GM23338 (cell line): ENCODE measurements around the gene SLC17A1. TPM values are rescaled to one million over a fixed set of nuclear protein-coding genes. Genes with fewer than 3 reads are reported as not detected.

ENCODE experiments used
- ATAC-seq: fragments of 200-7000 bp; cut with Tn5 transposase; 3 replicates; pipeline ENCODE4 v1.9.1; 2020
- DNase-seq: peaks from one replicate; pipeline ENCODE4 v3.0.0-alpha.2; 2015; ENCODE audit warnings: low spot score
- H2AFZ ChIP-seq: fragments of 200-600 bp; sonication (generic); 2 replicates; pipeline ENCODE4 v1.8.0; 2016; ENCODE audit warnings: antibody characterized with exemption, mild to moderate bottlenecking, moderate library complexity
- H3F3A ChIP-seq: fragments of 200-600 bp; sonication (generic); replicated peaks from 2 replicates; pipeline ENCODE4 v1.8.0; 2017; ENCODE audit warnings: antibody characterized with exemption, mixed run types, low read depth
- H3K27ac ChIP-seq: fragments of 200-600 bp; sonication (generic); 2 replicates; pipeline ENCODE4 v1.6.1; 2016; ENCODE audit warnings: low read depth
- H3K27me3 ChIP-seq: fragments of 200-600 bp; sonication (generic); 2 replicates; pipeline ENCODE4 v1.8.0; 2016; ENCODE audit warnings: mild to moderate bottlenecking, mixed run types, moderate library complexity; ENCODE audit not compliant: insufficient read depth
- H3K36me3 ChIP-seq: fragments of 200-600 bp; sonication (generic); 2 replicates; pipeline ENCODE4 v1.8.0; 2016; ENCODE audit warnings: mild to moderate bottlenecking; ENCODE audit not compliant: insufficient read depth
- H3K4me1 ChIP-seq: fragments of 200-600 bp; sonication (generic); 2 replicates; pipeline ENCODE4 v1.8.0; 2016; ENCODE audit warnings: mild to moderate bottlenecking, moderate library complexity; ENCODE audit not compliant: insufficient read depth
- H3K4me2 ChIP-seq: fragments of 200-600 bp; sonication (generic); 2 replicates; pipeline ENCODE4 v1.7.1; 2017; ENCODE audit warnings: mixed run types
- H3K4me3 ChIP-seq: fragments of 200-600 bp; sonication (generic); 2 replicates; pipeline ENCODE4 v1.6.1; 2016; ENCODE audit warnings: mixed run types
- H3K79me2 ChIP-seq: fragments of 200-600 bp; sonication (generic); replicated peaks from 2 replicates; pipeline ENCODE4 v1.8.0; 2017; ENCODE audit warnings: mild to moderate bottlenecking; ENCODE audit not compliant: insufficient read depth
- H3K9me2 ChIP-seq: fragments of 200-600 bp; sonication (generic); 2 replicates; pipeline ENCODE4 v1.8.0; 2017; ENCODE audit not compliant: insufficient read depth
- H4K20me1 ChIP-seq: fragments of 200-600 bp; sonication (generic); replicated peaks from 2 replicates; pipeline ENCODE4 v1.8.0; 2017; ENCODE audit warnings: mild to moderate bottlenecking; ENCODE audit not compliant: insufficient read depth
- H3K27ac Mint-ChIP-seq: 2 replicates; pipeline ENCODE4 v1.8.0; 2020; ENCODE audit warnings: inconsistent platforms, mild to moderate bottlenecking, moderate library complexity, mixed read lengths
- H3K27me3 Mint-ChIP-seq: 3 replicates; pipeline ENCODE4 v1.8.0; 2022; ENCODE audit warnings: low read depth, mild to moderate bottlenecking, moderate library complexity, mixed read lengths, inconsistent platforms; ENCODE audit not compliant: insufficient read depth, poor library complexity
- H3K36me3 Mint-ChIP-seq: 3 replicates; pipeline ENCODE4 v1.8.0; 2021; ENCODE audit warnings: low read depth, mild to moderate bottlenecking, inconsistent platforms, moderate library complexity, mixed read lengths
- H3K4me1 Mint-ChIP-seq: 3 replicates; pipeline ENCODE4 v1.8.0; 2020; ENCODE audit warnings: mild to moderate bottlenecking, inconsistent platforms, mixed read lengths
- H3K4me3 Mint-ChIP-seq: 3 replicates; pipeline ENCODE4 v1.8.0; 2021; ENCODE audit warnings: moderate library complexity, mild to moderate bottlenecking, inconsistent platforms, mixed read lengths
- H3K9me3 Mint-ChIP-seq: 3 replicates; pipeline ENCODE4 v1.8.0; 2020; ENCODE audit warnings: moderate library complexity, mild to moderate bottlenecking, inconsistent platforms, mixed read lengths
- CREB1 ChIP-seq: fragments of 250-450 bp; sonication (Bioruptor Pico); IDR thresholded peaks from 2 replicates; pipeline ENCODE4 v1.5.0; 2020; ENCODE audit warnings: low read depth, mild to moderate bottlenecking, moderate library complexity
- EZH2phosphoT487 ChIP-seq: fragments of 200-600 bp; sonication (generic); IDR thresholded peaks from one replicate; pipeline ENCODE4 v1.8.1; 2018; ENCODE audit warnings: antibody characterized with exemption; ENCODE audit not compliant: unreplicated experiment
- JUNB ChIP-seq: IDR thresholded peaks from one replicate; pipeline ENCODE4 v1.6.1; 2016; ENCODE audit warnings: antibody characterized with exemption; ENCODE audit not compliant: unreplicated experiment
- NANOG ChIP-seq: IDR thresholded peaks from 2 replicates; pipeline ENCODE4 v1.6.1; 2016; ENCODE audit warnings: antibody characterized with exemption, borderline replicate concordance
- POLR2AphosphoS5 ChIP-seq: IDR thresholded peaks from 2 replicates; pipeline ENCODE4 v1.6.1; 2016; ENCODE audit warnings: antibody characterized with exemption, low read depth
- ZNF114 ChIP-seq: fragments of 250-450 bp; sonication (Bioruptor Pico); IDR thresholded peaks from 2 replicates; pipeline ENCODE4 v1.5.0; 2020; ENCODE audit warnings: mild to moderate bottlenecking, moderate library complexity
- ZNF331 ChIP-seq: fragments of 250-450 bp; sonication (Bioruptor Pico); IDR thresholded peaks from 2 replicates; pipeline ENCODE4 v1.5.0; 2020; ENCODE audit warnings: low read depth, mild to moderate bottlenecking, moderate library complexity
- polyA plus RNA-seq: library from polyadenylated mRNA; unstranded; fragments of >200 nt; fragmentation: Nextera tagmentation; extraction: Ambion mirVana; gene quantifications from 2 replicates; pipeline ENCODE4 v1.2.1, GENCODE V29; 2016
- total RNA-seq: library from RNA; depleted of rRNA; stranded (reverse); fragments of >200 nt; shearing (Covaris generic); gene quantifications from 2 replicates; pipeline ENCODE4 v1.2.3, GENCODE V29; 2014
- TF ChIP-seq, protein P1 (sequence below): IDR thresholded peaks from one replicate; pipeline ENCODE4 v1.6.1; 2018; ENCODE audit warnings: antibody characterized with exemption; ENCODE audit not compliant: unreplicated experiment
- TF ChIP-seq, protein P2 (sequence below): IDR thresholded peaks from 2 replicates; pipeline ENCODE4 v1.6.1; 2016; ENCODE audit warnings: antibody characterized with exemption
- TF ChIP-seq, protein P3 (sequence below), 2 experiments: fragments of 200-600 bp in 1 of 2; sonication (generic) in 1 of 2; conservative IDR thresholded peaks; 2 replicates each; pipeline versions ENCODE4 v1.5.1 to v1.6.1; 2016 to 2017; ENCODE audit warnings: antibody characterized with exemption in 2 of 2, low read depth in 2 of 2, mild to moderate bottlenecking in 2 of 2, moderate library complexity in 1 of 2

Gene SLC17A1
- total and polyA plus RNA-seq, 2 experiments from 2014 or later, result not detected

DNA sequence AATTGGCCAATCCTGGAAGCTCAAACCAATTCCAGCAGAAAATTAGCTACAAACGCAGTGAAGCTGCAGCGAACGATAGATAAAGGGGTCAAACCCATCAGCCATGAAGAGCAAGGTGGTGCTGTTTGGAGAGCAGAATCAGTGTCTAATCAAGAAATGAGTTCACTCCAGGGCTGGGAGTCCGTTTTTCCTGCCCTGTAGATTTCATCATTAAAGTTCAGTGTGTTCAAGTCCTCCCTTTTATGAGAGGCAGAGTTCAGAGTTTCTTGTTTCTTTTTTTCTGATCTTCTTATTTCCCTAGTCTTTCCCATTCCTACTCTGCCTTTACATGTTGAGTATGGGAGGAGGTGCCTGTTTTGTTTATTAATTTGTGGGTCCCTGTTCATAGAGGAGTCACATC lies 30.4 kb downstream of the SLC17A1 start:
- no peaks in the 10 kb centered on the region for H3K27me3 Mint-ChIP-seq
- H3K4me1 Mint-ChIP-seq, result peaks cover 6% of the 10 kb centered on the region; the same call in 2 of the 3 replicates
- H3K27ac ChIP-seq, result no peak overlapping the region

DNA sequence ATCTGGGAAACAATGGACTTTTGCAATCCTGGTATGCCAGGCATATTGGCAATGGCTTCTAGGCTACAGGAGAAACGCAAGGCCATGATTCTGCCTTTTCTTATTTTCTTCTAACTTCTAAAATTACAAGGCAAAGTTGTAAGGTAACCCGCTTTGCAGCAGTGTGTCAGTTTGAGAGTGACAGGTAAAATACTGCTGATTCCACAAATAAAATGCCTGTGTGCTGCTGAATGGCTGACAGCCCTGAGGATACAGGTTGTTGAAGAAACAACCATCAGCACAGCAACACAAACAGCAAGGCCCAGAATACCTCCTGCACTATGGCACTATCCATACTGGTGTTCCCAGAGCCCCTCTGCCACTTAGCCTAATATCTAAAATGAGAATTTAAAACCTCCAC lies 37.1 kb downstream of the SLC17A1 start:
- H3K79me2 ChIP-seq, result no peaks in the 10 kb centered on the region
- H3K4me3 ChIP-seq, result no peak overlapping the region
- no peaks in the 10 kb centered on the region for H3K9me3 Mint-ChIP-seq
- no peaks in the 10 kb centered on the region for H3K36me3 ChIP-seq
- H3K4me3 Mint-ChIP-seq, result no peak overlapping the region
- no peaks in the 10 kb centered on the region for H3K9me2 ChIP-seq
- H3F3A ChIP-seq, result no peaks in the 10 kb centered on the region
- H3K27ac ChIP-seq, result no peak overlapping the region
- no peaks in the 10 kb centered on the region for H3K4me1 ChIP-seq
- DNase-seq (no peak), ATAC-seq (no peak)
- H4K20me1 ChIP-seq, result no peaks in the 10 kb centered on the region
- no peaks in the 10 kb centered on the region for H3K36me3 Mint-ChIP-seq
- no peaks in the 10 kb centered on the region for H3K27me3 ChIP-seq
- no peak overlapping the region for H3K27ac Mint-ChIP-seq
- H3K27me3 Mint-ChIP-seq, result no peaks in the 10 kb centered on the region
- H2AFZ ChIP-seq, result peak overlapping the region; percentile 38; the same call in 1 of the 2 replicates
- no peaks in the 10 kb centered on the region for H3K4me1 Mint-ChIP-seq
- H3K4me2 ChIP-seq, result no peak overlapping the region
- TF ChIP-seq, protein P1, sequence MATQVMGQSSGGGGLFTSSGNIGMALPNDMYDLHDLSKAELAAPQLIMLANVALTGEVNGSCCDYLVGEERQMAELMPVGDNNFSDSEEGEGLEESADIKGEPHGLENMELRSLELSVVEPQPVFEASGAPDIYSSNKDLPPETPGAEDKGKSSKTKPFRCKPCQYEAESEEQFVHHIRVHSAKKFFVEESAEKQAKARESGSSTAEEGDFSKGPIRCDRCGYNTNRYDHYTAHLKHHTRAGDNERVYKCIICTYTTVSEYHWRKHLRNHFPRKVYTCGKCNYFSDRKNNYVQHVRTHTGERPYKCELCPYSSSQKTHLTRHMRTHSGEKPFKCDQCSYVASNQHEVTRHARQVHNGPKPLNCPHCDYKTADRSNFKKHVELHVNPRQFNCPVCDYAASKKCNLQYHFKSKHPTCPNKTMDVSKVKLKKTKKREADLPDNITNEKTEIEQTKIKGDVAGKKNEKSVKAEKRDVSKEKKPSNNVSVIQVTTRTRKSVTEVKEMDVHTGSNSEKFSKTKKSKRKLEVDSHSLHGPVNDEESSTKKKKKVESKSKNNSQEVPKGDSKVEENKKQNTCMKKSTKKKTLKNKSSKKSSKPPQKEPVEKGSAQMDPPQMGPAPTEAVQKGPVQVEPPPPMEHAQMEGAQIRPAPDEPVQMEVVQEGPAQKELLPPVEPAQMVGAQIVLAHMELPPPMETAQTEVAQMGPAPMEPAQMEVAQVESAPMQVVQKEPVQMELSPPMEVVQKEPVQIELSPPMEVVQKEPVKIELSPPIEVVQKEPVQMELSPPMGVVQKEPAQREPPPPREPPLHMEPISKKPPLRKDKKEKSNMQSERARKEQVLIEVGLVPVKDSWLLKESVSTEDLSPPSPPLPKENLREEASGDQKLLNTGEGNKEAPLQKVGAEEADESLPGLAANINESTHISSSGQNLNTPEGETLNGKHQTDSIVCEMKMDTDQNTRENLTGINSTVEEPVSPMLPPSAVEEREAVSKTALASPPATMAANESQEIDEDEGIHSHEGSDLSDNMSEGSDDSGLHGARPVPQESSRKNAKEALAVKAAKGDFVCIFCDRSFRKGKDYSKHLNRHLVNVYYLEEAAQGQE, result no peak
- TF ChIP-seq JUNB (no peak), EZH2phosphoT487 (no peak), POLR2AphosphoS5 (no peak), ZNF331 (CRISPR knock-in tag) (no peak), ZNF114 (CRISPR knock-in tag) (no peak)
- TF ChIP-seq, protein P2, sequence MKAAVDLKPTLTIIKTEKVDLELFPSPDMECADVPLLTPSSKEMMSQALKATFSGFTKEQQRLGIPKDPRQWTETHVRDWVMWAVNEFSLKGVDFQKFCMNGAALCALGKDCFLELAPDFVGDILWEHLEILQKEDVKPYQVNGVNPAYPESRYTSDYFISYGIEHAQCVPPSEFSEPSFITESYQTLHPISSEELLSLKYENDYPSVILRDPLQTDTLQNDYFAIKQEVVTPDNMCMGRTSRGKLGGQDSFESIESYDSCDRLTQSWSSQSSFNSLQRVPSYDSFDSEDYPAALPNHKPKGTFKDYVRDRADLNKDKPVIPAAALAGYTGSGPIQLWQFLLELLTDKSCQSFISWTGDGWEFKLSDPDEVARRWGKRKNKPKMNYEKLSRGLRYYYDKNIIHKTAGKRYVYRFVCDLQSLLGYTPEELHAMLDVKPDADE, result no peak
- TF ChIP-seq, protein P3, sequence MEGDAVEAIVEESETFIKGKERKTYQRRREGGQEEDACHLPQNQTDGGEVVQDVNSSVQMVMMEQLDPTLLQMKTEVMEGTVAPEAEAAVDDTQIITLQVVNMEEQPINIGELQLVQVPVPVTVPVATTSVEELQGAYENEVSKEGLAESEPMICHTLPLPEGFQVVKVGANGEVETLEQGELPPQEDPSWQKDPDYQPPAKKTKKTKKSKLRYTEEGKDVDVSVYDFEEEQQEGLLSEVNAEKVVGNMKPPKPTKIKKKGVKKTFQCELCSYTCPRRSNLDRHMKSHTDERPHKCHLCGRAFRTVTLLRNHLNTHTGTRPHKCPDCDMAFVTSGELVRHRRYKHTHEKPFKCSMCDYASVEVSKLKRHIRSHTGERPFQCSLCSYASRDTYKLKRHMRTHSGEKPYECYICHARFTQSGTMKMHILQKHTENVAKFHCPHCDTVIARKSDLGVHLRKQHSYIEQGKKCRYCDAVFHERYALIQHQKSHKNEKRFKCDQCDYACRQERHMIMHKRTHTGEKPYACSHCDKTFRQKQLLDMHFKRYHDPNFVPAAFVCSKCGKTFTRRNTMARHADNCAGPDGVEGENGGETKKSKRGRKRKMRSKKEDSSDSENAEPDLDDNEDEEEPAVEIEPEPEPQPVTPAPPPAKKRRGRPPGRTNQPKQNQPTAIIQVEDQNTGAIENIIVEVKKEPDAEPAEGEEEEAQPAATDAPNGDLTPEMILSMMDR (conservative IDR thresholded peaks at IDR 0.05; ENCODE audit: low read depth in 2 of 2), result no peak

More for the DNA sequence above, 30.4 kb downstream of the SLC17A1 start:
- ATAC-seq (no peak), DNase-seq (no peak)
- H3K9me3 Mint-ChIP-seq, result no peaks in the 10 kb centered on the region
- Histone ChIP-seq H4K20me1 (no peaks in the 10 kb centered on the region), H3K4me2 (no peak overlapping the region), H3F3A (no peaks in the 10 kb centered on the region), H3K4me3 (no peak overlapping the region), H3K4me1 (peaks cover 7% of the 10 kb centered on the region), H3K79me2 (no peaks in the 10 kb centered on the region), H2AFZ (no peak overlapping the region), H3K9me2 (no peaks in the 10 kb centered on the region), H3K36me3 (no peaks in the 10 kb centered on the region), H3K27me3 (no peaks in the 10 kb centered on the region)
- H3K4me3 Mint-ChIP-seq, result no peak overlapping the region
- no peaks in the 10 kb centered on the region for H3K36me3 Mint-ChIP-seq
- no peak overlapping the region for H3K27ac Mint-ChIP-seq
- no peak for TF ChIP-seq ZNF331 (CRISPR knock-in tag)
- TF ChIP-seq NANOG, result no peak
- no peak for TF ChIP-seq EZH2phosphoT487
- TF ChIP-seq, protein P1, result no peak
- TF ChIP-seq, protein P2, result no peak
- no peak for TF ChIP-seq ZNF114 (CRISPR knock-in tag)
- no peak for TF ChIP-seq CREB1
- no peak for TF ChIP-seq JUNB
